ENCODE data around the gene RSRC2. TPM values are rescaled to one million over a fixed set of nuclear protein-coding genes. Genes with fewer than 3 reads are reported as not detected.
A peak's percentile ranks its signal among the peaks of the same experiment; 100 is the strongest.

The RSRC2 gene
- total and polyA plus RNA-seq, 2 donors (not counting 1 experiment from before 2014, with no cell fraction given), result 49.0 to 56.6 TPM

- Histone ChIP-seq H3K4me3 (replicated peaks in 1 of 4; ENCODE audit: control extremely low read depth in 1 of 4, insufficient read depth in 1 of 4, low read depth in 3 of 4, low read length in 4 of 4) (peak overlapping the region; percentile 65 to 99 (median 78)), H2AFZ (ENCODE audit: low read length) (no peak overlapping the region), H4K20me1 (ENCODE audit: control insufficient read depth, extremely low read depth, insufficient read depth, low read length) (peaks cover 18% of the 10 kb centered on the region), H3K4me1 (ENCODE audit: control insufficient read depth, extremely low read depth, insufficient read depth, low read length) (peaks cover 7% of the 10 kb centered on the region), H3K9me3 (ENCODE audit: control insufficient read depth, insufficient read depth, low read depth, low read length) (no peaks in the 10 kb centered on the region), H3K4me2 (ENCODE audit: extremely low read depth, insufficient read depth, low read length) (peak overlapping the region; percentile 95), H3K36me3 (ENCODE audit: control insufficient read depth, insufficient read depth, low read length) (peaks cover 16% of the 10 kb centered on the region), H3K79me2 (ENCODE audit: control insufficient read depth, insufficient read depth, low read length) (peaks cover 88% of the 10 kb centered on the region), H3K27ac (ENCODE audit: insufficient read depth, low read length) (peak overlapping the region; percentile 26), H3K27me3 (ENCODE audit: control insufficient read depth, insufficient read depth, low read length) (no peaks in the 10 kb centered on the region), H3K9ac (ENCODE audit: insufficient read depth, low read length) (no peak overlapping the region)
- peak; percentile 66 to 68 for DNase-seq (ENCODE audit: low read depth in 2 of 2)
- no peak for TF ChIP-seq EZH2 (IDR thresholded peaks at IDR 0.05; ENCODE audit: low read length, missing control alignments)
- TF ChIP-seq, protein P1, sequence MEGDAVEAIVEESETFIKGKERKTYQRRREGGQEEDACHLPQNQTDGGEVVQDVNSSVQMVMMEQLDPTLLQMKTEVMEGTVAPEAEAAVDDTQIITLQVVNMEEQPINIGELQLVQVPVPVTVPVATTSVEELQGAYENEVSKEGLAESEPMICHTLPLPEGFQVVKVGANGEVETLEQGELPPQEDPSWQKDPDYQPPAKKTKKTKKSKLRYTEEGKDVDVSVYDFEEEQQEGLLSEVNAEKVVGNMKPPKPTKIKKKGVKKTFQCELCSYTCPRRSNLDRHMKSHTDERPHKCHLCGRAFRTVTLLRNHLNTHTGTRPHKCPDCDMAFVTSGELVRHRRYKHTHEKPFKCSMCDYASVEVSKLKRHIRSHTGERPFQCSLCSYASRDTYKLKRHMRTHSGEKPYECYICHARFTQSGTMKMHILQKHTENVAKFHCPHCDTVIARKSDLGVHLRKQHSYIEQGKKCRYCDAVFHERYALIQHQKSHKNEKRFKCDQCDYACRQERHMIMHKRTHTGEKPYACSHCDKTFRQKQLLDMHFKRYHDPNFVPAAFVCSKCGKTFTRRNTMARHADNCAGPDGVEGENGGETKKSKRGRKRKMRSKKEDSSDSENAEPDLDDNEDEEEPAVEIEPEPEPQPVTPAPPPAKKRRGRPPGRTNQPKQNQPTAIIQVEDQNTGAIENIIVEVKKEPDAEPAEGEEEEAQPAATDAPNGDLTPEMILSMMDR (conservative IDR thresholded peaks at IDR 0.05 in 1 of 2, IDR thresholded peaks at IDR 0.05 in 1 of 2; ENCODE audit: low read depth in 1 of 2, low read length in 2 of 2), result no peak
These were observed 3.5 kb downstream of the RSRC2 start for GRCh38 chr12:122523280-122523679.

DNA sequence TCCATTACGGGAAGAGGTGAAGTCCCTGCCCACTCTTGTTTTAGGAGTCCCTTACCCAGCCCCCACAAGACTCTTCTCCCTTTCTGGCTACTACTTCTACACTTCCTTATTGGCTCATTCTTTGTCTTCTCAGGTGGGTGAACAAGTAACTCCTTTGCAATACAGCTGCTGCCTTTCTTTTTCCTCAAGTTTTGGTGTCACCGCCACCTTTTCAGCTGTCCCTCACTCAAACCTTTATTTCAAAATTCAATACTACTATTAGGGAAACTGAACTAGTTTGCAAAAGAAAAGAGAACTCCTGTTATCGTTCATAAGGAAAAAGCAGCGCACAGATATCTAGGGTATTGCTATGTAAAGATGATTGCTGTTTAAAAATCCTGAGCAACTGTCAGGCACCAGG, 6.1 kb downstream of the RSRC2 start:
- Histone ChIP-seq H3K4me2 (ENCODE audit: extremely low read depth, insufficient read depth, low read length) (no peak overlapping the region), H3K79me2 (ENCODE audit: control insufficient read depth, insufficient read depth, low read length) (peaks cover 90% of the 10 kb centered on the region), H3K27ac (ENCODE audit: insufficient read depth, low read length) (no peak overlapping the region), H4K20me1 (ENCODE audit: control insufficient read depth, extremely low read depth, insufficient read depth, low read length) (peaks cover 18% of the 10 kb centered on the region), H2AFZ (ENCODE audit: low read length) (no peak overlapping the region), H3K27me3 (ENCODE audit: control insufficient read depth, insufficient read depth, low read length) (no peaks in the 10 kb centered on the region), H3K9me3 (ENCODE audit: control insufficient read depth, insufficient read depth, low read depth, low read length) (no peaks in the 10 kb centered on the region), H3K36me3 (ENCODE audit: control insufficient read depth, insufficient read depth, low read length) (peaks cover 23% of the 10 kb centered on the region), H3K4me1 (ENCODE audit: control insufficient read depth, extremely low read depth, insufficient read depth, low read length) (peaks cover 5% of the 10 kb centered on the region), H3K9ac (ENCODE audit: insufficient read depth, low read length) (no peak overlapping the region), H3K4me3 (replicated peaks in 1 of 4; ENCODE audit: control extremely low read depth in 1 of 4, insufficient read depth in 1 of 4, low read depth in 3 of 4, low read length in 4 of 4) (no peak overlapping the region)
- TF ChIP-seq, protein P1 (conservative IDR thresholded peaks at IDR 0.05 in 1 of 2, IDR thresholded peaks at IDR 0.05 in 1 of 2; ENCODE audit: low read depth in 1 of 2, low read length in 2 of 2), result no peak
- TF ChIP-seq EZH2 (IDR thresholded peaks at IDR 0.05; ENCODE audit: low read length, missing control alignments), result no peak
- DNase-seq (ENCODE audit: low read depth in 2 of 2), result no peak

DNA sequence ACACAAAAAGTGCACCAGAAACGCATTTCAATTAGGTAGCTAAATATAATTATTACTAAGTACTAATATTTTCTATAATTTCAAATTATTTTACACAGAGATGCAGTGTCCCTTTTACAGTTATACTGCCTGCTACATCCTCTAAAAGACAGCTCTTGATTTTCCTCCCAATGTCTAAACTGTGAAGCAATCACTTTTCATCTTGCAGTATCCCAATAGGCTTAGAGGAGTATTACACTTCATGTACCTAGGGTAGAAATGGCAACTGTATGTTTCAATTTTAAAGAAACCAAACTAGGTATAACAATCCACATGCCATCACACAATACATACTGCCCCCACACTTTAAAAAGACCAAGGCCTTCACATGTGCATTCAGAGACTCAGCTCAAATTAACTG, 7.3 kb downstream of the RSRC2 start:
- Histone ChIP-seq H3K9me3 (ENCODE audit: control insufficient read depth, insufficient read depth, low read depth, low read length) (no peaks in the 10 kb centered on the region), H3K27ac (ENCODE audit: insufficient read depth, low read length) (no peak overlapping the region), H3K27me3 (ENCODE audit: control insufficient read depth, insufficient read depth, low read length) (no peaks in the 10 kb centered on the region), H3K79me2 (ENCODE audit: control insufficient read depth, insufficient read depth, low read length) (peaks cover 88% of the 10 kb centered on the region), H4K20me1 (ENCODE audit: control insufficient read depth, extremely low read depth, insufficient read depth, low read length) (peaks cover 17% of the 10 kb centered on the region), H2AFZ (ENCODE audit: low read length) (no peak overlapping the region), H3K9ac (ENCODE audit: insufficient read depth, low read length) (no peak overlapping the region), H3K4me2 (ENCODE audit: extremely low read depth, insufficient read depth, low read length) (no peak overlapping the region), H3K4me3 (replicated peaks in 1 of 4; ENCODE audit: control extremely low read depth in 1 of 4, insufficient read depth in 1 of 4, low read depth in 3 of 4, low read length in 4 of 4) (no peak overlapping the region), H3K36me3 (ENCODE audit: control insufficient read depth, insufficient read depth, low read length) (peaks cover 28% of the 10 kb centered on the region), H3K4me1 (ENCODE audit: control insufficient read depth, extremely low read depth, insufficient read depth, low read length) (peaks cover 5% of the 10 kb centered on the region)
- TF ChIP-seq, protein P1 (conservative IDR thresholded peaks at IDR 0.05 in 1 of 2, IDR thresholded peaks at IDR 0.05 in 1 of 2; ENCODE audit: low read depth in 1 of 2, low read length in 2 of 2), result no peak
- no peak for TF ChIP-seq EZH2 (IDR thresholded peaks at IDR 0.05; ENCODE audit: low read length, missing control alignments)
- no peak for DNase-seq (ENCODE audit: low read depth in 2 of 2)

Measured in fibroblast of lung (primary cell).